Mesenchymal stem cell (in vitro differentiated cells and primary cell): Measurements from ENCODE around the gene TEDC2.
A peak's percentile ranks its signal among the peaks of the same experiment; 100 is the strongest.

Source experiments
- DNase-seq: peaks from one replicate; pipeline ENCODE4 v3.0.0-alpha.2; 2013
- H2AFZ ChIP-seq: one replicate; pipeline ENCODE4 v1.6.1; 2013; ENCODE audit warnings: low read depth, mild to moderate bottlenecking, control low read depth, inconsistent platforms, low read length, moderate library complexity
- H2AK5ac ChIP-seq: 2 replicates; pipeline ENCODE4 v1.6.1; 2013; ENCODE audit warnings: low read length, moderate library complexity, mild to moderate bottlenecking, inconsistent platforms; ENCODE audit not compliant: severe bottlenecking
- H2BK120ac ChIP-seq: one replicate; pipeline ENCODE4 v1.6.1; 2013; ENCODE audit warnings: low read depth, mild to moderate bottlenecking, inconsistent platforms, low read length, moderate library complexity
- H2BK12ac ChIP-seq, 2 experiments: one replicate each; pipeline ENCODE4 v1.6.1; 2013; ENCODE audit warnings: inconsistent platforms in 2 of 2, low read length in 2 of 2, mild to moderate bottlenecking in 2 of 2, moderate library complexity in 2 of 2, control low read depth in 1 of 2
- H2BK15ac ChIP-seq: one replicate; pipeline ENCODE4 v1.6.1; 2013; ENCODE audit warnings: mild to moderate bottlenecking, low read depth, inconsistent platforms; ENCODE audit not compliant: poor library complexity, severe bottlenecking
- H2BK5ac ChIP-seq: 2 replicates; pipeline ENCODE4 v1.6.1; 2013; ENCODE audit warnings: low read depth, mild to moderate bottlenecking, low read length, control low read depth, inconsistent platforms; ENCODE audit not compliant: poor library complexity, severe bottlenecking
- H3K14ac ChIP-seq, 2 experiments: one replicate each; pipeline ENCODE4 v1.6.1; 2013; ENCODE audit warnings: inconsistent platforms in 2 of 2, low read length in 2 of 2, control low read depth in 1 of 2, mild to moderate bottlenecking in 1 of 2, moderate library complexity in 1 of 2
- H3K18ac ChIP-seq, 2 experiments: one replicate each; pipeline ENCODE4 v1.6.1; 2013; ENCODE audit warnings: inconsistent platforms in 2 of 2, low read length in 2 of 2, control low read depth in 1 of 2, low read depth in 1 of 2, mild to moderate bottlenecking in 1 of 2
- H3K23ac ChIP-seq, 2 experiments: one replicate each; pipeline ENCODE4 v1.6.1; 2013; ENCODE audit warnings: inconsistent platforms in 2 of 2, low read length in 2 of 2, mild to moderate bottlenecking in 2 of 2, moderate library complexity in 2 of 2, control low read depth in 1 of 2
- H3K27ac ChIP-seq: 2 replicates; pipeline ENCODE4 v1.5.1; 2013; ENCODE audit warnings: mild to moderate bottlenecking, moderate library complexity, low read length, control low read depth, inconsistent platforms; ENCODE audit not compliant: poor library complexity, severe bottlenecking
- H3K27me3 ChIP-seq, 2 experiments: 2 replicates each; pipeline versions ENCODE4 v1.6.1 to v1.7.0; 2013; ENCODE audit warnings: low read length in 2 of 2, mild to moderate bottlenecking in 2 of 2, moderate library complexity in 2 of 2, control low read depth in 1 of 2, inconsistent platforms in 1 of 2; ENCODE audit not compliant: control insufficient read depth in 1 of 2, insufficient read depth in 1 of 2
- H3K36me3 ChIP-seq, 2 experiments: 2 replicates each; pipeline versions ENCODE4 v1.6.1 to v1.7.0; 2013; ENCODE audit warnings: low read length in 2 of 2, control low read depth in 1 of 2, inconsistent platforms in 1 of 2, low read depth in 1 of 2, mild to moderate bottlenecking in 1 of 2; ENCODE audit not compliant: insufficient read depth in 2 of 2, control insufficient read depth in 1 of 2
- H3K4ac ChIP-seq, 2 experiments: one replicate each; pipeline ENCODE4 v1.6.1; 2013; ENCODE audit warnings: inconsistent platforms in 2 of 2, low read length in 2 of 2, mild to moderate bottlenecking in 2 of 2, moderate library complexity in 2 of 2, control low read depth in 1 of 2, low read depth in 1 of 2
- H3K4me1 ChIP-seq: 2 replicates; pipeline ENCODE4 v1.6.1; 2013; ENCODE audit warnings: low read depth, low read length, control low read depth; ENCODE audit not compliant: control insufficient read depth, insufficient read depth
- H3K4me2 ChIP-seq: 2 replicates; pipeline ENCODE4 v1.6.1; 2013; ENCODE audit warnings: low read length, mild to moderate bottlenecking, inconsistent platforms; ENCODE audit not compliant: poor library complexity, severe bottlenecking
- H3K4me3 ChIP-seq, 2 experiments: 2 replicates each; pipeline versions ENCODE4 v1.5.1 to v1.7.0; 2013; ENCODE audit warnings: low read length in 2 of 2, mild to moderate bottlenecking in 2 of 2, control low read depth in 1 of 2, low read depth in 1 of 2; ENCODE audit not compliant: insufficient read depth in 1 of 2
- H3K79me1 ChIP-seq: replicated peaks from 2 replicates; pipeline ENCODE4 v1.6.1; 2013; ENCODE audit warnings: mild to moderate bottlenecking, control low read depth, low read length, inconsistent platforms; ENCODE audit not compliant: poor library complexity, severe bottlenecking
- H3K9ac ChIP-seq: 2 replicates; pipeline ENCODE4 v1.7.0; 2013; ENCODE audit warnings: mild to moderate bottlenecking, low read length, moderate library complexity
- H3K9me3 ChIP-seq: 2 replicates; pipeline ENCODE4 v1.7.0; 2013; ENCODE audit warnings: mild to moderate bottlenecking, low read length; ENCODE audit not compliant: control insufficient read depth
- H4K8ac ChIP-seq: one replicate; pipeline ENCODE4 v1.6.1; 2013; ENCODE audit warnings: inconsistent platforms, mild to moderate bottlenecking, low read length, moderate library complexity
- H4K91ac ChIP-seq: one replicate; pipeline ENCODE4 v1.6.1; 2013; ENCODE audit warnings: mild to moderate bottlenecking, low read length, inconsistent platforms
- WGBS: methylation state at CpG from one replicate; pipeline ENCODE4 v1.1.7; 2013; ENCODE audit warnings: mixed read lengths; 5-methylcytosine and 5-hydroxymethylcytosine counted together

Gene TEDC2

DNA sequence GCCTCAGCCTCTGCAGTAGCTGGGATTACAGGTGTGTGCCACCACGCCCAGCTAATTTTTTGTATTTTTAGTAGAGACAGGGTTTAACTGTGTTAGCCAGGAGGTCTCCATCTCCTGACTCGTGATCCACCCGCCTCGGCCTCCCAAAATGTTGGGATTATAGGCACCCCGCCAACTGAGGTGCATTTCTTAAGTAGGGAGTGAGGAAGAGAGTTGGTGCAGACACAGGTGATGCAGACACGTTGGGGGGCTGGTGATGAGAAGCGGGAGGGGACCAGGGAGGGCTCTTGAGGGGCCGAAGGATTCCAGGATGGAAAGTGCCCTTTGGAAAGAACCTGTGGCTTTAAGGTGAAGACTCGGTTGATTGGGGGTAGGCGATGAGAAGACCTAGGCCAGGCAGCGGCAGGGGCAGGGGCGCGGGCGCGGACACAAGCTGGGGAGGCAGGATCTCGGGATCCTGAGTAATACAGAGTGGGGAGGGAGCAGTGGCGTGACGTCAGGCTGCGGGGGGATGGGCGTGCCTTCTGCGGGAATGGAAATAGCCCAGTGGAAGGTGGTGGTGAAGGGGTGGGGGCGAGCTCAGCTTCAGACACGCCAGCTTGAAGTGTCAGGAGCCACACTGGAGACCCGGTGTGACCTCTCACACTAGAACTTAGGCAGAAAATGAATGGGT lies 51.4 kb downstream of the TEDC2 start:
- DNase-seq = peak; percentile 78
- H3K4me3 ChIP-seq = peak overlapping the region in 1 of 2 experiments; percentile 61
- 51% methylated on average over 24 of the region's 24 CpGs for WGBS
- peak overlapping the region; percentile 32 for H3K4me2 ChIP-seq
- H3K9ac ChIP-seq = peak overlapping the region; percentile 95
- peak overlapping the region in 1 of 2 experiments; percentile 32 for H3K14ac ChIP-seq
- H4K91ac ChIP-seq = no peak overlapping the region
- peak overlapping the region; percentile 50 for H2BK5ac ChIP-seq
- peak overlapping the region; percentile 19 to 27 for H3K4ac ChIP-seq
- no peak overlapping the region for H3K27ac ChIP-seq
- H3K27me3 ChIP-seq = no peaks in the 10 kb centered on the region
- H2AK5ac ChIP-seq = peak overlapping the region; percentile 92
- peak overlapping the region in 1 of 2 experiments; percentile 21 for H2BK12ac ChIP-seq
- peak overlapping the region; percentile 73 for H2BK15ac ChIP-seq
- peak overlapping the region; percentile 24 for H4K8ac ChIP-seq
- H3K23ac ChIP-seq = no peak overlapping the region
- H3K36me3 ChIP-seq = peaks cover under 1 to 10% of the 10 kb centered on the region in 2 experiments
- H3K18ac ChIP-seq = peak overlapping the region; percentile 46 to 54
- H3K9me3 ChIP-seq = no peaks in the 10 kb centered on the region
- peaks cover 7% of the 10 kb centered on the region for H3K79me1 ChIP-seq
- H2AFZ ChIP-seq = no peak overlapping the region
- H2BK120ac ChIP-seq = no peak overlapping the region
- peaks cover 44% of the 10 kb centered on the region for H3K4me1 ChIP-seq

DNA sequence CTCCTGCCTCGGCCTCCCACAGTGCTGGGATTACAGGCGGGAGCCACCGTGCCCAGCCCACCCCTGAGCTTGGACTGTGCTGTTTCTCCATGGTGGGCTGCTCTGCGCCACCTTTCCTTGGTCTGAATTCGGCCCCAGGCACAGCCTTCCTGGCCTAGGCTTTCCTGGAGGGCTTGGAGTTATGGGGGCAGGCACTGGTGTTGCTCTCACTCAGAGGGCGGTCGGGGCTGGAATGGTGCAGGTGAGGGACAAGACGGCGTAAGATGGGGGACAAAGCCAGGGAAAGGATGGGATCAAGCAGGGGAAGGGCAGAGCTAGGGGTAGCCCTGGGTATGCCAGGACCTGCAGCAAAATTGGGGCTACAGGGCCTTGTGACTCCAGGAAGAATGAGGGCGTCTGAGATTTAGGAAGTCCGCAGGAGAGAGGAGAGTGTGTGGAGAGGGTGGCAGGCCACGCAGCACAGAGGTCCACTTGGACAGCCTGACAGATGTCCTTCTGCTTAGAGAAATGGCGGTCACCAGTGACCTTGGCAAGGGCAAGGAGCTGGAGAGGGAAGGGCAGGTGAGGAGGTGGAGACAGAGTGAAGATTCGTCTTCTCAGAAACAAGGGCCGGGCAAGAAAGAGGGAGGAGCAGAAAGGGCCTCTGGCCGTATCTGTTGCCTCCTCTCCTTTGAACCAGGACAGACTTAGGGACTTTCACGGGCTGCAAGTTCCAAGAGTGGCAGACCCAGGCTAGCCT lies 52.3 kb downstream of the TEDC2 start:
- peak overlapping the region; percentile 95 for H3K9ac ChIP-seq

DNA sequence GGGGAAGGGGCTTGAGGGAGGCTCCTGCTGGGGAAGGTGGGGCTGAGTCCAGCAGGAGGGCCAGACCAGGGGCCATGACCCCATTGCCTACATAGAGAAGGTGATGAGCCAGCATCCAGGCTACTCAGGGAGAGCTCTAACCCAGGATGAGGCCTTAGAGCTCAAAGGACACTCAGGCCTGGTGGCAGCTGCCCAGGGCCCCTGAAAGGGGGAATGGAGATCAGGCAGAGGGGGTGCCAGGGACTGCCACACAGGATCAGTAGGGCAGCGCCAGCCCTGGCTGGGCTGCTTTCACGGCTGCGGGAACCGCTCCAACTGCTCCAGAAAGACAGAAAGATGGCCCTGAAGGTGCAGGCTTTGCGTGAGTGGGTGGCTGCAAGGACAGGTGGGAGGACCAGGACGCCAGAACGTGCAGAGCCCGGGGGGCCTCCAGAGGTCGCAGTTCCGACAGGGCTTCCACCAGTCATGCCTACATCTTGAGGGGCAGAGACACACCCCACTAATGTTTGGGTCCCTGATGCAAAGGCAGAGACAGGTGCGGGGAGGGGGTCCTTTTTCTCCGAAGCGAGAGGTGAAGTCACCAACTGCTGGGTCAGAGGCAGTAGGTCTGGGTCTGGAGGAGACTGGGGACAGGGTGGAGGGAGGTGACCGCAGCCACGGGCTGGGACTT lies 53.0 kb downstream of the TEDC2 start:
- Histone ChIP-seq H3K4me3 (peak overlapping the region; percentile 12 to 69), H3K4me2 (peak overlapping the region; percentile 52), H3K9ac (peak overlapping the region; percentile 96), H2BK12ac (peak overlapping the region; percentile 46 to 47), H4K91ac (peak overlapping the region; percentile 82), H3K36me3 (peaks cover 4 to 21% of the 10 kb centered on the region in 2 experiments), H2BK120ac (no peak overlapping the region), H2AFZ (peak overlapping the region; percentile 66), H3K14ac (peak overlapping the region in 1 of 2 experiments; percentile 31), H3K27me3 (no peaks in the 10 kb centered on the region), H3K79me1 (peaks cover 5% of the 10 kb centered on the region), H2AK5ac (peak overlapping the region; percentile 84), H2BK5ac (no peak overlapping the region), H4K8ac (peak overlapping the region; percentile 20), H3K4me1 (peaks cover 57% of the 10 kb centered on the region), H3K18ac (peak overlapping the region; percentile 61 to 84), H3K4ac (no peak overlapping the region), H3K27ac (peak overlapping the region; percentile 6), H3K23ac (no peak overlapping the region), H3K9me3 (no peaks in the 10 kb centered on the region), H2BK15ac (peak overlapping the region; percentile 84)
- 43% methylated on average over 14 of the region's 15 CpGs for WGBS
- no peak for DNase-seq

More for the DNA sequence above, 52.3 kb downstream of the TEDC2 start:
- no peak overlapping the region for H3K4ac ChIP-seq
- peaks cover 4 to 18% of the 10 kb centered on the region in 2 experiments for H3K36me3 ChIP-seq
- H2AK5ac ChIP-seq = peak overlapping the region; percentile 5
- H3K14ac ChIP-seq = no peak overlapping the region
- no peak overlapping the region for H2BK5ac ChIP-seq
- H2BK120ac ChIP-seq = no peak overlapping the region
- H3K27ac ChIP-seq = no peak overlapping the region
- H2AFZ ChIP-seq = no peak overlapping the region
- H2BK15ac ChIP-seq = peak overlapping the region; percentile 6
- H3K18ac ChIP-seq = peak overlapping the region in 1 of 2 experiments; percentile 23
- no peaks in the 10 kb centered on the region for H3K27me3 ChIP-seq
- 89% methylated on average over 17 of the region's 17 CpGs for WGBS
- H3K9me3 ChIP-seq = no peaks in the 10 kb centered on the region
- H3K4me2 ChIP-seq = no peak overlapping the region
- peaks cover 5% of the 10 kb centered on the region for H3K79me1 ChIP-seq
- H4K91ac ChIP-seq = peak overlapping the region; percentile 58
- peaks cover 51% of the 10 kb centered on the region for H3K4me1 ChIP-seq
- H3K23ac ChIP-seq = no peak overlapping the region
- peak overlapping the region in 1 of 2 experiments; percentile 47 for H2BK12ac ChIP-seq
- H3K4me3 ChIP-seq = peak overlapping the region in 1 of 2 experiments; percentile 61
- no peak overlapping the region for H4K8ac ChIP-seq
- DNase-seq = no peak
